CD4-positive, alpha-beta T cell (primary cell): ENCODE results near the gene ZBTB4. TPM values are rescaled to one million over a fixed set of nuclear protein-coding genes. Genes with fewer than 3 reads are reported as not detected.

ENCODE experiments used
- ATAC-seq: fragments of 200-7000 bp; cut with Tn5 transposase; one replicate; pipeline ENCODE4 v1.10.0; 2022; ENCODE audit warnings: mild to moderate bottlenecking; ENCODE audit not compliant: poor library complexity
- CTCF ChIA-PET: fragments of 350-600 bp; sonication (Branson Sonifier 250); formaldehyde crosslinking; loops from one replicate; lab custom pipeline; 2021; ENCODE audit warnings: antibody characterized with exemption, inconsistent platforms; lab: Charles Lee
- POLR2A ChIA-PET: fragments of 350-600 bp; sonication (Branson Sonifier 250); formaldehyde crosslinking; loops from one replicate; lab custom pipeline; 2021; ENCODE audit warnings: antibody characterized with exemption, inconsistent platforms; lab: Charles Lee
- DNase-seq, 14 experiments: peaks; one replicate each; pipeline ENCODE4 v3.0.0-alpha.2; 2013 to 2020; ENCODE audit warnings: mixed read lengths in 2 of 14
- H3K27ac ChIP-seq, 2 donors: one replicate each; pipeline versions ENCODE4 v1.5.1 to v1.7.0; 2013; ENCODE audit warnings: low read length in 2 of 2, low read depth in 1 of 2, mild to moderate bottlenecking in 1 of 2
- H3K27me3 ChIP-seq, 2 experiments: 1 replicate in 1 of 2; 2 replicates in 1 of 2; pipeline versions ENCODE4 v1.6.1 to v1.7.0; 2013; ENCODE audit warnings: low read length in 2 of 2, control low read depth in 1 of 2, mild to moderate bottlenecking in 1 of 2, moderate library complexity in 1 of 2; ENCODE audit not compliant: insufficient read depth in 2 of 2, control insufficient read depth in 1 of 2
- H3K36me3 ChIP-seq: one replicate; pipeline ENCODE4 v1.6.1; 2013; ENCODE audit warnings: low read length, control low read depth; ENCODE audit not compliant: insufficient read depth
- H3K4me1 ChIP-seq: one replicate; pipeline ENCODE4 v1.6.1; 2013; ENCODE audit warnings: low read length, control low read depth; ENCODE audit not compliant: insufficient read depth
- H3K4me3 ChIP-seq: one replicate; pipeline ENCODE4 v1.5.1; 2013; ENCODE audit warnings: mild to moderate bottlenecking, low read length, moderate library complexity
- H3K9me3 ChIP-seq, 2 experiments: 1 replicate in 1 of 2; 2 replicates in 1 of 2; pipeline versions ENCODE4 v1.6.1 to v1.7.0; 2013; ENCODE audit warnings: low read length in 2 of 2, mild to moderate bottlenecking in 2 of 2, control low read depth in 1 of 2, moderate library complexity in 1 of 2; ENCODE audit not compliant: control insufficient read depth in 1 of 2, insufficient read depth in 1 of 2
- H3K27ac Mint-ChIP-seq: one replicate; pipeline ENCODE4 v1.8.0; 2020; ENCODE audit warnings: mixed read lengths
- H3K27me3 Mint-ChIP-seq: one replicate; pipeline ENCODE4 v1.8.0; 2021; ENCODE audit warnings: mixed read lengths
- H3K36me3 Mint-ChIP-seq: one replicate; pipeline ENCODE4 v1.8.0; 2021; ENCODE audit warnings: low read depth, mixed read lengths
- H3K4me1 Mint-ChIP-seq: one replicate; pipeline ENCODE4 v1.8.0; 2021; ENCODE audit warnings: low read depth, mixed read lengths
- H3K4me3 Mint-ChIP-seq: one replicate; pipeline ENCODE4 v1.8.0; 2020; ENCODE audit warnings: mild to moderate bottlenecking, mixed read lengths
- H3K9me3 Mint-ChIP-seq: one replicate; pipeline ENCODE4 v1.8.0; 2020; ENCODE audit warnings: mixed read lengths
- intact Hi-C, 2 experiments: fragments of 100-400 bp; cut with DNase I in 1 of 2; cut with micrococcal nuclease in 1 of 2; formaldehyde crosslinking; loops; one replicate each; pipeline versions ENCODE4 v1.15.1 to v1.9.0; 2023 to 2025; cut with DNase I, micrococcal nuclease
- total RNA-seq, 174 experiments: library from RNA in 2 of 174; stranded (reverse) in 2 of 174; gene quantifications; one replicate each; pipeline ENCODE4 v1.2.3 and lab custom pipeline; 2021 to 2026
- TF ChIP-seq, protein P1 (sequence below): fragments of 200-600 bp; IDR thresholded peaks from one replicate; pipeline ENCODE4 v1.8.0; 2022; ENCODE audit warnings: antibody characterized with exemption, mild to moderate bottlenecking

The ZBTB4 gene
- total RNA-seq, 2 experiments from 2014 or later, result 55.1 to 55.6 TPM

DNA sequence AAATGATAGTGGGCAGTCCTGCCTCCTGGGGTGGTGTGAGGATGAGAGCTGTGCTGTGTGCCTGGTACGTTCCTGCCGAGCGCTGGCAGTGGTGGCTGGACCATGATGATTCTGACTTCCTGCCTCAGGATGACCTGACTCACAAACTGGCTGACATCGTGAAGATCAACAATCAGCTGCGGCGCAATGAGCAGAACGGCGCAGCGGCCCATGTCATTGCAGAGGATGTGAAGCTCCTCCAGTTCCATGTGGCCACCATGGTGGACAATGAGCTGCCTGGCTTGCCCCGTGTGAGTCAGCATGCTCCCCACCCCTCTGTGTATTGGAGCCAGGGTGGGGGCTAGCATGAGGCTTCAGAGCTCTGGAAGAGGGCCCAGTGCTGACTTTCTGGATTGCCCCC lies 17.8 kb upstream of the ZBTB4 start:
- Histone ChIP-seq H3K36me3 (peaks cover 90% of the 10 kb centered on the region), H3K4me1 (peaks cover 6% of the 10 kb centered on the region), H3K27me3 (no peaks in the 10 kb centered on the region), H3K27ac (no peak overlapping the region), H3K4me3 (no peak overlapping the region), H3K9me3 (no peaks in the 10 kb centered on the region)
- ChIA-PET CTCF (no interaction called here), POLR2A (interaction anchor here (1.1 kb wide), 1 partner anchor 12 kb away, joined by 5 read pairs; no protein-coding TSS in a partner anchor)
- peaks cover 85% of the 10 kb centered on the region for H3K36me3 Mint-ChIP-seq
- H3K27ac Mint-ChIP-seq, result peak overlapping the region; percentile 44
- no peak for DNase-seq
- H3K27me3 Mint-ChIP-seq, result no peaks in the 10 kb centered on the region
- H3K9me3 Mint-ChIP-seq, result no peaks in the 10 kb centered on the region
- TF ChIP-seq, protein P1, sequence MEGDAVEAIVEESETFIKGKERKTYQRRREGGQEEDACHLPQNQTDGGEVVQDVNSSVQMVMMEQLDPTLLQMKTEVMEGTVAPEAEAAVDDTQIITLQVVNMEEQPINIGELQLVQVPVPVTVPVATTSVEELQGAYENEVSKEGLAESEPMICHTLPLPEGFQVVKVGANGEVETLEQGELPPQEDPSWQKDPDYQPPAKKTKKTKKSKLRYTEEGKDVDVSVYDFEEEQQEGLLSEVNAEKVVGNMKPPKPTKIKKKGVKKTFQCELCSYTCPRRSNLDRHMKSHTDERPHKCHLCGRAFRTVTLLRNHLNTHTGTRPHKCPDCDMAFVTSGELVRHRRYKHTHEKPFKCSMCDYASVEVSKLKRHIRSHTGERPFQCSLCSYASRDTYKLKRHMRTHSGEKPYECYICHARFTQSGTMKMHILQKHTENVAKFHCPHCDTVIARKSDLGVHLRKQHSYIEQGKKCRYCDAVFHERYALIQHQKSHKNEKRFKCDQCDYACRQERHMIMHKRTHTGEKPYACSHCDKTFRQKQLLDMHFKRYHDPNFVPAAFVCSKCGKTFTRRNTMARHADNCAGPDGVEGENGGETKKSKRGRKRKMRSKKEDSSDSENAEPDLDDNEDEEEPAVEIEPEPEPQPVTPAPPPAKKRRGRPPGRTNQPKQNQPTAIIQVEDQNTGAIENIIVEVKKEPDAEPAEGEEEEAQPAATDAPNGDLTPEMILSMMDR, result no peak
- no peak for ATAC-seq
- intact Hi-C loops, result no loop called here
- H3K4me3 Mint-ChIP-seq, result no peak overlapping the region
- H3K4me1 Mint-ChIP-seq, result peaks cover 19% of the 10 kb centered on the region

DNA sequence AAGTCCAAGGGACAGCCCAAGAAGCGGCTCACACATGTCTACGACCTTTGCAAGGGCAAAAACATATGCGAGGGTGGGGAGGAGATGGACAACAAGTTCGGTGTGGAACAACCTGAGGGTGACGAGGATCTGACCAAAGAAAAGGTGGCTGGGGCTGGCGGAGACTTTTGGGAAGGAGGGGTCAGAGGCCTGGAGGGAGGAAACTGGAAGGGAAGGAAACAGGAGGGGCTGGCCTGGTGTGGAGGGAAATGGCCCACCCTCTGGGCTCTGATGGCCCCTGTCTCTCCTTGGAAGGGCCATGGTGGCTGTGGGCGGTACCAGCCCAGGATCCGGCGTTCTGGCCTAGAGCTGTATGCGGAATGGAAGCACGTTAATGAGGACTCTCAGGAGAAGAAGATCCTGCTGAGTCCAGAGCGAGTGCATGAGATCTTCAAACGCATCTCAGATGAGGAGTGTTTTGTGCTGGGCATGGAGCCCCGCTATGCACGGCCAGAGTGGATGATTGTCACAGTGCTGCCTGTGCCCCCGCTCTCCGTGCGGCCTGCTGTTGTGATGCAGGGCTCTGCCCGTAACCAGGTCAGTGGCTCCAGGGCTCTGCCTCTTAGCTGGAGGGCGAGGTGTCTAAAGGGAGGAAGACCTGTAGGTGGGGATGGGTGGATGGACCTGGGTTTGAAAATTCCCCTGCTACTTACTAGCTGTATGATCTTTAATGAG lies 17.2 kb upstream of the ZBTB4 start:
- H3K27me3 ChIP-seq, result no peaks in the 10 kb centered on the region
- peaks cover 89% of the 10 kb centered on the region for H3K36me3 ChIP-seq
- H3K27ac Mint-ChIP-seq, result peak overlapping the region; percentile 44
- CTCF ChIA-PET, result no interaction called here
- DNase-seq, result no peak
- H3K4me3 ChIP-seq, result no peak overlapping the region
- H3K27ac ChIP-seq, result no peak overlapping the region
- peaks cover 23% of the 10 kb centered on the region for H3K4me1 Mint-ChIP-seq
- TF ChIP-seq, protein P1, result no peak
- H3K4me3 Mint-ChIP-seq, result peak overlapping the region; percentile 14
- POLR2A ChIA-PET, result interaction anchor here (1.1 kb wide), 1 partner anchor 11 kb away, joined by 5 read pairs; no protein-coding TSS in a partner anchor
- ATAC-seq, result no peak
- intact Hi-C loops, result no loop called here
- peaks cover 7% of the 10 kb centered on the region for H3K4me1 ChIP-seq
- no peaks in the 10 kb centered on the region for H3K27me3 Mint-ChIP-seq
- H3K9me3 ChIP-seq, result no peaks in the 10 kb centered on the region
- H3K36me3 Mint-ChIP-seq, result peaks cover 83% of the 10 kb centered on the region
- H3K9me3 Mint-ChIP-seq, result no peaks in the 10 kb centered on the region

DNA sequence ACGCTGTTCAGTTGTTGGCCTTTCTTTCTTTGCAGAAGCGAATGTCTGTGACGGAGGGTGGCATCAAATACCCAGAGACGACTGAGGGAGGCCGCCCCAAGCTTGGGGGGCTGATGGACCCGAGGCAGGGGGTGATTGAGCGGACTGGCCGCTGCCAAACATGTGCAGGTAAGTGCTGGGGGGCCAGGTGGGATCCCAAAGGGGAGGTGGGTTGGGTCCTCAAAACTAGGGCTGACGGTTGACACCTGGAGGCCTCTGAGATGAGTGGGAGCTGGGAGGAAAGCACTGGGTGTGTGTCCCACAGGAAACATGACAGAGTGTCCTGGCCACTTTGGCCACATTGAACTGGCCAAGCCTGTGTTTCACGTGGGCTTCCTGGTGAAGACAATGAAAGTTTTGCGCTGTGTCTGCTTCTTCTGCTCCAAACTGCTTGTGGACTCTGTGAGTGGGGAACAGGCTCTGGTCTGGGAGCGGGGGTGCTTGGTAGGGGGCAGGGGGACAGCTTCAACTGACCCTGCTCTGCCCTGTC lies 16.5 kb upstream of the ZBTB4 start:
- peaks cover 13% of the 10 kb centered on the region for H3K4me1 ChIP-seq
- TF ChIP-seq, protein P1, result no peak
- H3K4me3 ChIP-seq, result no peak overlapping the region
- no peaks in the 10 kb centered on the region for H3K27me3 ChIP-seq
- H3K9me3 Mint-ChIP-seq, result no peaks in the 10 kb centered on the region
- peaks cover 86% of the 10 kb centered on the region for H3K36me3 ChIP-seq
- CTCF ChIA-PET, result no interaction called here
- no peaks in the 10 kb centered on the region for H3K9me3 ChIP-seq
- POLR2A ChIA-PET, result no interaction called here
- H3K4me1 Mint-ChIP-seq, result peaks cover 28% of the 10 kb centered on the region
- ATAC-seq (no peak), DNase-seq (no peak)
- H3K36me3 Mint-ChIP-seq, result peaks cover 81% of the 10 kb centered on the region
- no peak overlapping the region for H3K27ac ChIP-seq
- H3K27me3 Mint-ChIP-seq, result no peaks in the 10 kb centered on the region
- H3K27ac Mint-ChIP-seq, result peak overlapping the region; percentile 44
- intact Hi-C loops, result no loop called here
- H3K4me3 Mint-ChIP-seq, result peak overlapping the region; percentile 15
